ENCODE results near the gene VAMP3.

GRCh38 chr1:7789828-7790227 is 18.7 kb downstream of the VAMP3 start:
- TF ChIP-seq, protein P1, sequence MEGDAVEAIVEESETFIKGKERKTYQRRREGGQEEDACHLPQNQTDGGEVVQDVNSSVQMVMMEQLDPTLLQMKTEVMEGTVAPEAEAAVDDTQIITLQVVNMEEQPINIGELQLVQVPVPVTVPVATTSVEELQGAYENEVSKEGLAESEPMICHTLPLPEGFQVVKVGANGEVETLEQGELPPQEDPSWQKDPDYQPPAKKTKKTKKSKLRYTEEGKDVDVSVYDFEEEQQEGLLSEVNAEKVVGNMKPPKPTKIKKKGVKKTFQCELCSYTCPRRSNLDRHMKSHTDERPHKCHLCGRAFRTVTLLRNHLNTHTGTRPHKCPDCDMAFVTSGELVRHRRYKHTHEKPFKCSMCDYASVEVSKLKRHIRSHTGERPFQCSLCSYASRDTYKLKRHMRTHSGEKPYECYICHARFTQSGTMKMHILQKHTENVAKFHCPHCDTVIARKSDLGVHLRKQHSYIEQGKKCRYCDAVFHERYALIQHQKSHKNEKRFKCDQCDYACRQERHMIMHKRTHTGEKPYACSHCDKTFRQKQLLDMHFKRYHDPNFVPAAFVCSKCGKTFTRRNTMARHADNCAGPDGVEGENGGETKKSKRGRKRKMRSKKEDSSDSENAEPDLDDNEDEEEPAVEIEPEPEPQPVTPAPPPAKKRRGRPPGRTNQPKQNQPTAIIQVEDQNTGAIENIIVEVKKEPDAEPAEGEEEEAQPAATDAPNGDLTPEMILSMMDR (IDR thresholded peaks at IDR 0.05): no peak
- TF ChIP-seq POLR2A (IDR thresholded peaks at IDR 0.05): no peak
